OCI-LY7 (cell line): ENCODE data around the gene USP44.

ENCODE experiments used
- EZH2phosphoT487 ChIP-seq: fragments of 200-600 bp; sonication (generic); IDR thresholded peaks from 2 replicates; pipeline ENCODE4 v1.6.1; 2018; ENCODE audit warnings: low read depth, borderline replicate concordance, mild to moderate bottlenecking, mixed run types, antibody characterized with exemption, low read length, moderate library complexity, mixed read lengths
- TF ChIP-seq, protein P1 (sequence below): fragments of 200-600 bp; sonication (generic); conservative IDR thresholded peaks from 2 replicates; pipeline ENCODE4 v1.5.1; 2014; ENCODE audit warnings: mild to moderate bottlenecking, antibody characterized with exemption, low read length, moderate library complexity, mixed read lengths

DNA sequence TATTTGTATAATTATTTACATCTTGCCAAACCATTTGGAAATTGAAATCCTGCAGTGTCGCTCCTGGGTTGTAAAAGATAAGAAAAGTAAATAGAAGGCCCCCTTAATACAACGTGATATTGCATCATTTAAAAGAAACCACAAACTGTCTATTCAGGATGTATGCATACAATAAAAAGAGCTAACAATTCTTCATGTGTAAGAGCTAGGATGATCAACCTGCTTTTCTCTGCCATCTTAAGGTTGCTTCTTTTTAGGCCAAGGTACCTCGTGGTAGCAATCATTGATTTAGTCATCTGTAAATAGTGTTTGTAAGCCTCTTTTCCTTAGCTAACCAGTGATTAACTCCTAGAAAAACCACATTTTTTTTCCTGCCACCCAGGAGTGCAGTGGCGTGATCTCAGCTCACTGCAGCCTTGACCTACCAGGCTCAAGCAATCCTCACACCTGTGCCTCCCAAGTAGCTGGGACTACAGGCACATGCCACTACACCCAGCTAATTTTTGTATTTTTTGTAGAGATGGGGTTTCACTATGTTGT is 3.3 kb upstream of the USP44 start:
- TF ChIP-seq, protein P1, sequence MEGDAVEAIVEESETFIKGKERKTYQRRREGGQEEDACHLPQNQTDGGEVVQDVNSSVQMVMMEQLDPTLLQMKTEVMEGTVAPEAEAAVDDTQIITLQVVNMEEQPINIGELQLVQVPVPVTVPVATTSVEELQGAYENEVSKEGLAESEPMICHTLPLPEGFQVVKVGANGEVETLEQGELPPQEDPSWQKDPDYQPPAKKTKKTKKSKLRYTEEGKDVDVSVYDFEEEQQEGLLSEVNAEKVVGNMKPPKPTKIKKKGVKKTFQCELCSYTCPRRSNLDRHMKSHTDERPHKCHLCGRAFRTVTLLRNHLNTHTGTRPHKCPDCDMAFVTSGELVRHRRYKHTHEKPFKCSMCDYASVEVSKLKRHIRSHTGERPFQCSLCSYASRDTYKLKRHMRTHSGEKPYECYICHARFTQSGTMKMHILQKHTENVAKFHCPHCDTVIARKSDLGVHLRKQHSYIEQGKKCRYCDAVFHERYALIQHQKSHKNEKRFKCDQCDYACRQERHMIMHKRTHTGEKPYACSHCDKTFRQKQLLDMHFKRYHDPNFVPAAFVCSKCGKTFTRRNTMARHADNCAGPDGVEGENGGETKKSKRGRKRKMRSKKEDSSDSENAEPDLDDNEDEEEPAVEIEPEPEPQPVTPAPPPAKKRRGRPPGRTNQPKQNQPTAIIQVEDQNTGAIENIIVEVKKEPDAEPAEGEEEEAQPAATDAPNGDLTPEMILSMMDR = no peak
- no peak for TF ChIP-seq EZH2phosphoT487
